ENCODE results near the gene RHBG. TPM values are rescaled to one million over a fixed set of nuclear protein-coding genes. Genes with fewer than 3 reads are reported as not detected.
A peak's percentile ranks its signal among the peaks of the same experiment; 100 is the strongest.

RHBG gene
- polyA plus RNA-seq, 4 donors: 11.7 to 17.3 (median 13.4) TPM

GRCh38 chr1:156385534-156386031, 16.6 kb downstream of the RHBG start:
- peak in 2 of 4 donors; percentile 57 to 58 for DNase-seq (ENCODE audit: low read depth in 4 of 4, low spot score in 3 of 4)

- DNase-seq (ENCODE audit: low read depth in 4 of 4, low spot score in 3 of 4): no peak
Observed at GRCh38 chr1:156386134-156386901, 17.3 kb downstream of the RHBG start.

GRCh38 chr1:156386949-156387869, 18.2 kb downstream of the RHBG start:
- no peak for DNase-seq (ENCODE audit: low read depth in 4 of 4, low spot score in 3 of 4)

- DNase-seq (ENCODE audit: low read depth in 4 of 4, low spot score in 3 of 4): no peak
Observed at GRCh38 chr1:156387870-156388173, 18.8 kb downstream of the RHBG start.

DNA sequence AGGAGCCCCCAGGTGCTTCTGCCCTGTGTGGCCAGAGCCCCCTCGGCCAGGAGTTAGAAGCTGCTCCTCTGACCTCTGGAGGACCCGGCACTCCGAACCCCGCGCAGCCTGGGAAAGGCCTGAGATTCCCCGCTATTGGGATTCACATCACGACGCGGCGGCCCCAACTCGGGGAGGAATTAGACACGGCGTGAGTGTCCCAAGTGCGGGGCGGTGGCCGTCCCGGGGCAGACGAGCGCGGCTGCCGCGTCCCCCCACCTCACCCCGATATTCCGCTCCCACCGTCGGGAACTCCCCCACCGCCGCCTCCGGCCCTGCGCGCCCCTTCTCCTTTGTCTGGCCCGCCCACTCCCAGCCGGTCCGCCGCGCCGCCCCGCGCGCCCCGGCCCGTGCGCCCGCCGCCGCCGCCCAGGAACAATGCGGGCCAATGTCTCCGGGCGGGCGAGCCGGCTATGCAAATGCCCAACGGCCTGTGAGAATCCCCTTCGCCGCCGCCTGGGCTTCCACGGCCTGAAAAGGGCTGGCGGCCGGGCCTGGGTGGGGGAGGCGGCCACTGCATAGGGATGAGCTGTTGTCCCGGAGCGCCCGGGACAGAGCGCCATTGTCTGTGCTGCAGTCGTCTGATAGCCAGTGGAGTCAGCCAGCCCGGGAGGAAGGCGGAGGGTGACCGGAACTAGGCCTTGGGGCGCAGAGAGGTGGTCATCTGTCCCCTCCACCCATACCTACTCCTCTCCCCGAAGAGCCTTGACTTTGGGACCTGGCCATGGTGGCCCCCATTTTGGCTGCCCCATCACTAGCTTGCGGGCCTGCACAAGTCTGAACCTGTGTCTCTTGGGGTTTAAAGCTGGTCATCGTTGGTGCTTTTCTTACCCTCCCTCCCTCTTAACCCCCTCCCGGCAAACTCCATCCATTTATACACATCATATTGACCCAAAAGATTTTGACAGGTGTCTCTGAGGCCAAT, 19.4 kb downstream of the RHBG start:
- DNase-seq (ENCODE audit: low read depth in 4 of 4, low spot score in 3 of 4): no peak

GRCh38 chr1:156389311-156389710, 20.3 kb downstream of the RHBG start:
- no peak for DNase-seq (ENCODE audit: low read depth in 4 of 4, low spot score in 3 of 4)

- DNase-seq (ENCODE audit: low read depth in 4 of 4, low spot score in 3 of 4): no peak
Observed at GRCh38 chr1:156390469-156391365, 21.7 kb downstream of the RHBG start.

GRCh38 chr1:156391366-156391677, 22.3 kb downstream of the RHBG start:
- no peak for DNase-seq (ENCODE audit: low read depth in 4 of 4, low spot score in 3 of 4)

DNA sequence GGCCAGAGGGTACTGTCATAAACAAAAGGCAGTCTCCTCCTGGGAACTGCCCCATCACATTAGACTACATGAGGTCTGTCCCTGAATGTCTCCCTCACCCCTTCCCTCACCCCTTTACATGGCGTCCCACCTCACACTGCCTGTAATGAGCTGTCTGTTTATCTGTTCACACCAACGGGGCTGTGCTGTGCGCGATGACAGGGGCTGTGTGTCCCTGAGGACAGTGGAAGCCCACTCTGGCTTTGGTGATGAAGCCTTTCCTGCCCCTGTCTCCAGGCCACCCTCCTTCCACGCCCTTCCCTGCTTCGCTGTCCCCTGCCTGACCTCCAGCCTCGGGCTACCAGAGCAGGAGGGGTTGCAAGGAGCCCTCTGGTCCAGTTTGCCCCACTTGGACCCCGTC, 22.7 kb downstream of the RHBG start:
- no peak for DNase-seq (ENCODE audit: low read depth in 4 of 4, low spot score in 3 of 4)

- no peak for DNase-seq (ENCODE audit: low read depth in 4 of 4, low spot score in 3 of 4)
Observed at GRCh38 chr1:156392452-156392853, 23.4 kb downstream of the RHBG start.

GRCh38 chr1:156393095-156393494, 24.1 kb downstream of the RHBG start:
- no peak for DNase-seq (ENCODE audit: low read depth in 4 of 4, low spot score in 3 of 4)

DNA sequence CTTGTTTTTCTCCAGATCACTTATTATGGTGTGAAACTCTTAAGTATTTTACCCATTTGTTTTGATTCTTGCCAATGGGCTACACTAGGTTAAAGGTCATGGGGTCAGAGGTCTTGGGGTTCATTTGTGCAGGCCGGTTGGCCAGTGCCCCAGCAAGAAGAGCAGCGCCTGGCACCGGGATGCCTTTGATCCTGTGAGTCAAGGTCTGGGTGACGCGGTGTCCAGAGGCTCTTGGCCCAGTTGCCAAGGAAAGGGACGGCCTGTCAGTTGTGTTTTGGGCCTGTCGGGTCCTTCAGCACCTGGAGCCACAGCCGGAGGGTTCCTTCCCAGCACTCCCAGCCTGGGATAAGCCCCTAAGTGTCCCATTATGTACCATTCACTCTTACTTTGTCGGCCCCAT, 25.1 kb downstream of the RHBG start:
- no peak for DNase-seq (ENCODE audit: low read depth in 4 of 4, low spot score in 3 of 4)

DNA sequence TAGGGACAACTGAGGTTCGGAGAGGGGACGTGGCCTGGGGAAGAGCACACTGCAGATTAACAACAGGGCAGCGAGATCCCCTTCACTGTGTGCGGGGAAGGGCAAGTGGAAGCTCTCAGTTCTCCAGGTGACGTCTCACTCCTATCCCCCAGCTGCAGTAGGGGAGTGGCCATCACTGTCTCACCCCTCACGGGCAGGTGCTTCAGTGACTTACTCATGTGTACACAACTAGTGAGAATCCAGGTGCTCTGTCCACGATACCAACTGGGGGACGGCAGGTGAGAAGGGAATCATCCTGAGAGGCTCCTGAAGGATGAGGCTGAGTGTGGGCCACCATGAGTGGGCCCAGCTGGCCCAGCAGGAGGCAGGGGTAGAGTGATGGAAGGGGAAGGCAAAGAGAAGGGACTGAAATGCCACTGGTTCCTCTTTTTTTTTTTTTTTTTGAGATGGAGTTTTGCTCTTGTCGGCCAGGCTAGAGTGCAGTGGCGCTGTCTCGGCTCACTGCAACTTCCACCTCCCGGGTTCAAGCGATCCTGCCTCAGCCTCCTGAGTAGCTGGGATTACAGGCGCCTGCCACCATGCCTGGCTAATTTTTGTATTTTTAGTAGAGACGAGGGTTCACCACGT, 25.9 kb downstream of the RHBG start:
- DNase-seq (ENCODE audit: low read depth in 4 of 4, low spot score in 3 of 4): no peak

GRCh38 chr1:156399355-156400125, 30.5 kb downstream of the RHBG start:
- no peak for DNase-seq (ENCODE audit: low read depth in 4 of 4, low spot score in 3 of 4)

DNA sequence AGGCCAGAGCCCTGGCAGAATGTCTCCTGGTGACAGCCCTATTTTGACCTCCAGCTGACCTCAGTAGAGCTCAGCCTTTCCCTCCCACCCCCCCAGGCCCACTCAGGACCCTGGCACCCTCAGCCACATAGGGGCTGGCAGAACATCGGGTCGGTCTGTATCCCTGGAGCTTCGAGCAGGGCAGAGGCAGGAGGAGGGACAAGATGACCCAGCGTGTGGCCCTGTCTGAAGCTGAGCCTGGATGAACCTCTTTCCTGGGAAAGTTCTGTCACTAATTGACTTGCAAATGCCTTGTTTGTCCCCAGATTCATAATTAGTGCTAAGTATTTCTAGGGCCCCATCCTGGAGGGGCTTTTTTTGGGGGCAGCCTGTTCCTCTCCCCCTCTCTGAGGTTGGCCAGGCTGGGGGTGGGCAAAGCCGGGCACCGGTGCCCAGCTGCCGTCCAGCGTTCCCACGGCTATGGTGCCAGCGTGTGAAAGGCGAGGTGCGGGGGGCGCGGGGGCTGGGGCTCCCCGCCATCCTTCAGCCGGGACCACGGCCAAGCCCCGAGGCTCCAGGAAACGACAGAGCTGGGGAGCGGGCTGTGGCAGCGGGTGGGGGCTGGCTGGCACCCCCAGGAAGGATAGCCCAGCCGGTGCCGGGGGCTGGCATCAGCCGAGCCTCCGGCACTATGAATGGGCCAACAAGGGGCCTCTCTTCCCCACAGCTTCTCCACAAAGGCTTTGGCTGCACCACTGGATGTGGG, 31.4 kb downstream of the RHBG start:
- no peak for DNase-seq (ENCODE audit: low read depth in 4 of 4, low spot score in 3 of 4)

DNA sequence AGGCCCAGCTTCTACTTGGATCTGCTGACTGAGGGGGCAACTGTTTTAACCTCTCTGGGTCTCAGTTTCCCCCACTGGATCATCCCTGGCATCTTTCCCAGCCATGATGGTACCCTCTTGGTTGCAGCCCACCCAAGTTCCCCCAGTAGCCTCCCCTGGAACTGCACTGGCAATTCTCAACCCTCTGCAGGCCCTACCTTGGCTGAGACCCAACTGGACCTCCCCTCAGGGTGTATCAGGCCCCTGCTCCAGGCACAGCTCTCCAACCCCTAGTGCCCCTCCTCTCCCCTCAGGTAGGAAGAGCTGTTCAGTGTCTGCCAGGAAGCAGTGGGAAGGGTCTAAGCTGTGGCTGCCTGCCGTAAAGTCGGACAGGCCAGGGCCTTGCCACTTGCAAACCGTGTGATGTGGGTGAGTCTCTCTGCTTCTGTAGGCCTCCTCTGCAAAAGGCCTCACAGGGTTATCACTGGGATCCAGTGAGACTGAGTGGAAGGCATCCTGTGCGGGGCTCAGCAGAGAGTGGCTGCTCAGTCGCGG, 32.1 kb downstream of the RHBG start:
- DNase-seq (ENCODE audit: low read depth in 4 of 4, low spot score in 3 of 4): no peak

DNA sequence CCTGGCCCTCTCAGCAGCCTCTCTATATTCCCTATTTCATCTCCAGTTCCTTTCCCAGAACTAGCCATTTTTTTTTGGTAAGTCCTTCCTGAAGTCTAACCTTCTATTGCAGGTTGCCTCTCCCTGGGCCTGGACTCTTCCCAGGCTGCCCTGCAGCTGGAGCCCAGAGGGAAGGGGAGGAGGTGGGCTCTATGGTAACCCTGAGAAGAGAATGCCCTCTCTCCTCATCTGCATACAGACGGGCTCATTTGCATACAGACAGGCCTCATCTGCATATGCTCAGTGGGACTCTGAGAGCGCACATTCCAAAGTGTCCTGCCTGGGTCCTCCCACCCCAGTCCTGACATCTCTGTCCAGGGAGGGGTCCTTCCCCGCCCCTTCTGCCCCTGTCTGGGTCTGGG, 32.7 kb downstream of the RHBG start:
- DNase-seq (ENCODE audit: low read depth in 4 of 4, low spot score in 3 of 4): no peak
